Stimulated activated CD4-positive, alpha-beta T cell treated with anti-CD3 and anti-CD28 coated beads, Interleukin-1b, Interleukin-23, amount 100 ng/mL, for 24 hours (primary cell): ENCODE results near the gene ATOH1.

ENCODE experiments used
- DNase-seq, 4 experiments: peaks; one replicate each; pipeline ENCODE4 v3.0.0-alpha.2; 2020; ENCODE audit warnings: low read depth in 4 of 4, low spot score in 1 of 4

The ATOH1 gene, protein sequence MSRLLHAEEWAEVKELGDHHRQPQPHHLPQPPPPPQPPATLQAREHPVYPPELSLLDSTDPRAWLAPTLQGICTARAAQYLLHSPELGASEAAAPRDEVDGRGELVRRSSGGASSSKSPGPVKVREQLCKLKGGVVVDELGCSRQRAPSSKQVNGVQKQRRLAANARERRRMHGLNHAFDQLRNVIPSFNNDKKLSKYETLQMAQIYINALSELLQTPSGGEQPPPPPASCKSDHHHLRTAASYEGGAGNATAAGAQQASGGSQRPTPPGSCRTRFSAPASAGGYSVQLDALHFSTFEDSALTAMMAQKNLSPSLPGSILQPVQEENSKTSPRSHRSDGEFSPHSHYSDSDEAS

DNA sequence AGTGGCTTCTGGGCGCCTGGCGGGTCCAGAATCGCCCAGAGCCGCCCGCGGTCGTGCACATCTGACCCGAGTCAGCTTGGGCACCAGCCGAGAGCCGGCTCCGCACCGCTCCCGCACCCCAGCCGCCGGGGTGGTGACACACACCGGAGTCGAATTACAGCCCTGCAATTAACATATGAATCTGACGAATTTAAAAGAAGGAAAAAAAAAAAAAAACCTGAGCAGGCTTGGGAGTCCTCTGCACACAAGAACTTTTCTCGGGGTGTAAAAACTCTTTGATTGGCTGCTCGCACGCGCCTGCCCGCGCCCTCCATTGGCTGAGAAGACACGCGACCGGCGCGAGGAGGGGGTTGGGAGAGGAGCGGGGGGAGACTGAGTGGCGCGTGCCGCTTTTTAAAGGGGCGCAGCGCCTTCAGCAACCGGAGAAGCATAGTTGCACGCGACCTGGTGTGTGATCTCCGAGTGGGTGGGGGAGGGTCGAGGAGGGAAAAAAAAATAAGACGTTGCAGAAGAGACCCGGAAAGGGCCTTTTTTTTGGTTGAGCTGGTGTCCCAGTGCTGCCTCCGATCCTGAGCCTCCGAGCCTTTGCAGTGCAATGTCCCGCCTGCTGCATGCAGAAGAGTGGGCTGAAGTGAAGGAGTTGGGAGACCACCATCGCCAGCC lies at the start of gene ATOH1:
ATOH1 (plus strand) TSS at position 422 of the 663 bp plus-strand sequence; CDS start at position 596, 174 bp downstream.
- no peak for DNase-seq

DNA sequence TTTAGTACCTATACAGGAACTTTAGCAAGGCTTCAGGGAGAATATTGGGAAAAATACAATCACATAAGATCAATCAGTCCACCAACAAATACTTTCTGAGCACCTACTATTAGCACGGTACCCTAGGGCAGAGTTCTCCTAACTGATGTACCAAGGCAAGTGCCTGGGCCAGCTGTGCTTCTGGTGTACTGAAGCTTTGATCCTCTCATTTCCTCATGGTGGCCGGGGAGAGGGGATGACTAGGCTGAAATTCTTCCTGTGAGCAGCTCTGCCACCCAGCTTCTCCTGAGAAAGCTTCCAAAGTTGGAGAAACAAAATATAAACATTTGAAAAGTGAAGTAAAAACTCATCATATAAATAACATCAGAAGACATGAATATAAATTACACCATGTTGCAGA lies 49.3 kb upstream of the ATOH1 start:
- no peak for DNase-seq

DNA sequence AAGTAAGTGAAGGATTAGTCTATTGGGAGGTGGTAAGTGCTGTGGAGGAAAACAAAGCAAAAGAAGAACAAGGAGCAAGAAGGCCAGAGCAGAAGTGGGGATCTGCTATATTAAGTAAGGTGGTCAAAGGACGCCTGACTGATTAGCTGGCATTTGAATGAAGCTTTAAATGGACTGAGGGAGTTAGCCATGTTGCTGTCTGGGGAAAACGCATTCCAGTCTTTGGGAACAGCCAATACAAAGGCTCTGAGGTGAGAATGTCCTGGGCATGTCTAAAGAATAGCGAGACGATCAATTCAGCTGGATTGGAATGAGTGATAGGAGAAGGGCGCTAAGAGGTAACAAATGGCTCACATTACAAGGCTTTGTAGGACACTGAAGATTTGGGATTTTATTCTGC lies 48.5 kb upstream of the ATOH1 start:
- no peak for DNase-seq

DNA sequence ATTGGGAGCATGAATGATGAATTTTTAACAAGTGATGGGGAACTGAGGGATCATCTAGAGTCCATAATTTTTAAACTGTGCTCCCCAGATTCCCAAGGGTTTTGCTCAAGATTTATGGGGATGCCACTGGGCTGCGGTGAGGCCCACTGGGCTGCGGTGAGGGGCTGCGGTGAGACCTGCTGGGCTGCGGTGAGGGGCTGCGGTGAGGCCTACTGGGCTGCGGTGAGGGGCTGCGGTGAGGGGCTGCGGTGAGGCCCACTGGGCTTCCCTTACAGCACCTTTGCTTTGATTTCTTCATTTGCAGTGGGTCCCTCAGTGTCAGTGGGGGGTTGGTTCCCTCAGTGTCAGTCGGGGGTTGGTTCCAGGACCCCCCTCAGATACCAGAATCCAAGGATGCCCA lies 47.4 kb upstream of the ATOH1 start:
- no peak for DNase-seq

DNA sequence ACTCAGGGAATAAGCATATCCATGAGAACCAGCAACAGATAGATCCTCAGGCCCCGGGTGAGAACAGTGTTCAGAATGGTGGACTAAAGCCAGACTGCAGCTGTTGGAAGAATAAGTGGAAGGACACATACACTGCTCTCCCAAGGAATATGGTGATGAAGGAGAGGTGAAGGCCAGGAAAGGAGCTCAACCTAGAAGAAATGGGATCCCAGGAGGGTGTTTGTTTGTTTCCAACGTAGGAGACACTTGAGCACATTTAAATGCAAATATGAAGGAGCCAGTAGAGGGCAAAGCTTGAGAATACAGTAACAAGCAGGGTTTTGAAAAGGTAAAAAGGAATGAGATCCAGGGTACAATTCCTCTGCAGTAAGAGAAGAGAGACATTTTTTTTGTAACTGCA lies 42.4 kb upstream of the ATOH1 start:
- no peak for DNase-seq

DNA sequence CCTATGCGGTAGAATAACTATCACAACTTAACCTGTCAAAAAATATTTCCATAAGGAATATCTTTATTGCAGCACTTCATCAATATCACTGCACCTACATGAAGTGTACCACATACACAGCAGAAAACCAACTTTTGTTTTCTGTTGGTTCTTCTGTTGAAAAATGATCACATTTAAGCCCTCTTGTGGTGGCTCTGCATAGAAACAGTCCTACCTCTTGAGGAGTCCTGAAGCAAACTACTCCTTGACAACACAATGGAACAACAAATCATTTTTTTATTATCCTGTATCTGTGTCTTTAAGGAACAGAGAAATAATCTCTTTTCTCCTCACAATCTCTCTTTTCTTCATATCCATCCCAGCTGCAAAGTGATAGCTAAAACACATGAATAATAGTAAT lies 39.8 kb upstream of the ATOH1 start:
- no peak for DNase-seq

DNA sequence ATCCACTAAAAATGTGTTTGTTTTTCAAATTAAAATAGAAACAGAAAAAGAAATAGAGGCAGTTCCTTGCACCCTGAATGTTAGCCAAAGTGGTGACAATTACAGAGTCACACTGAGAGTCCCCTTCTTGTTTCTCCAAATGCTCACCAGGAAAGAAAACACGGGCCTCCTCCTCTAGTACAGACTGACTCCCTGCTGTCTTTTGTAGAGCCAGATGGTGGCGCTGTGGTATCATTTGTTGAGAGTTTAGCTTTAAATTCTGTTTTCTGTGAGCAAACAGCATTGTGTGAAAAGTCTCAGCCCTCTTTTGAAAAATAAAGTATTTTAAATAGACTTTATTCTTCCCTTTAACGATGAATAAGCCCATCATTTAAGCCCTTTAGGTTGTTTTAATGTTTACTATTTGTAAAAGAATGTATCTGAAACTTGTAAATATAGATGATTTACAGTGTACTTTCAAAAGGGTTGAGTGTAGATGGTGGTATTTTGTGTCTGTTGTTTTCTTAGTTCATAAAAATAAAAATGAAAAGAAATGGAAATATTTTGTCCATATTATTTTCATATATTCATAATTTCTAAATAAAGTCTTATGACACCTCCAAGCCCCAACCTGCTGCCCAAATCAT lies 36.9 kb upstream of the ATOH1 start:
- DNase-seq, result no peak

DNA sequence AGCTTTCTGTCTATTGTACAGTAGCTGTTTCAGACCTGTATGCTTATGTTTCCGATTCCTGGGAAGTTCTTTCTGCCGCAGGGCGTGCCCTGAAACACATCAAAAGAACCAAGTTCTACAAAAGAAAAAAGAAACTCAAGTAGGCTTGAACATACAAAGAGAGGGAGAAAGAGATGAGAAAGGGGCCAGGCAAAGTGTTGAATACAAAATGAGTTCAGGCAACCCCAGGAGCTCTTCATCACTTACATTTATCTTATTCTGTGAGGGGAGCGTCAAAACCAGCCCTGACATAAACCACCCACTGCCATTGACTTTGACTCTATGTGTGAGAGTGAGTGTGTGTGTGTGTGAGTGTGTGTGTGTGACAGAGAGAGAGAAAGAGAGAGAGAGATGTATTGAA lies 26.5 kb upstream of the ATOH1 start:
- DNase-seq, result no peak

DNA sequence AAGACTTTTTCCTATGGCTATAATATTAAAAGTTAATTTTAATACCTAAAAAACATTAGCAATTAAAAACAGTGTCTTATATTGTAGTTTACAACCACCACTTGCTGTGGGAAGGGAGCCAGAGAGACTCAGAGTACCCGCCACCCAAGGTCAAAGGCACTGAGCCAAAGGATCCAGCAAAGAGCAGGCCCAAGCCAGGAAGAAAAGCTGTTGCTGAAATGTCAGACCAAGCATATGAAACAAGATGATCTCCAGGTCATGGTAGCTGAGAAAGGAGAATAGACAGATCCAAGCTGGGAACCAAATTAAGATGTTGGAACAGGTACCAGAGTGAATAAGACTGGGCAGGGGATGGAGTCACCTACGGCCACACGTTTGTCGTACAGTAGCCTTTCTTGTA lies 18.8 kb upstream of the ATOH1 start:
- DNase-seq, result no peak

DNA sequence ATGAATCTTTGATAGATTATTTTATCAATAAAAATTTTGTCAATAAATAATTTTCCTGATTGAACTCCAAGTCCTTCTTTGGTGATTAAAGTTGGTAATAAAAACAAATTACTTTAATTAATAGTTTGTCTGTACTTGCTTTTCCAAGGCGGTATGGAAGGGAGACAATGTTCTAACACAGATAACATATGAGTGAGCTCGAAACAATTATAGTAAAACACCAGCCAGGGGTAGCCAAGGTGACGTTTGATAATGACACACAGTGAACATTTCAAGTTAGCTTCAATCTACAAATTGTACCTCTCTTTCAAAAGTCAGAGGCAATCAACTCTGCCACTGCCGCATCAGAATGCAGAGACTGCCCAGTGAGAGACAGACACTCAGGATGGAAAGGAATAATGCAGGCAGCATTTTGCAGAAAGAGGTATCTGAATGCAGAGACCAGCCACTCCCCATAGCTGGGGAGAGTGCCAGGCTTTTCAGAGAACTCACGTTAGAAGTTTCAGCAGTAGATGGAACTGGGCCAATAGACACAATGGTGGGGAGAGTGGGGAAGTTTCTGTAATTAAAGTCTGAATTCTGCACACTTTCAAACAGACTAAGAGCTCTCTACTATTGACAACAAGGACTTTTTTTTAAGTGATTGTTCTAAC lies 18.1 kb upstream of the ATOH1 start:
- DNase-seq, result no peak

DNA sequence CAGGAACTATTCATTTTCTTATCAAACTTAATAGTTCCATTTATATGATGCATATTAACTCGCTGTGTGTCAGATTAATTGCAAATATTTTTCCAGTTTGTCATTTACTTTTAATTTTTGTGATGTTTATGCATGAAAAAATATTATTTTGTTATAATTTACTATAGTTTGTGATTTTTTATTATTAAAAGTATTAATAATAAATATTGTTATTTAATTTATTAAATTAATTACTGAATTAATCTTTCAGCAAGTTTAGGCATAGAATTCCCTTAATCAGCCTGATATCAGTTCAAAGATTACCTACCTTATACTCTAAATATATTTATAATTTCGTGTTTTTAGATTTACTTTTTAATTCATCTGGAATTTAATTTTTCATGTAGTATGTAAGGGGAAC lies 15.5 kb upstream of the ATOH1 start:
- DNase-seq, result no peak

DNA sequence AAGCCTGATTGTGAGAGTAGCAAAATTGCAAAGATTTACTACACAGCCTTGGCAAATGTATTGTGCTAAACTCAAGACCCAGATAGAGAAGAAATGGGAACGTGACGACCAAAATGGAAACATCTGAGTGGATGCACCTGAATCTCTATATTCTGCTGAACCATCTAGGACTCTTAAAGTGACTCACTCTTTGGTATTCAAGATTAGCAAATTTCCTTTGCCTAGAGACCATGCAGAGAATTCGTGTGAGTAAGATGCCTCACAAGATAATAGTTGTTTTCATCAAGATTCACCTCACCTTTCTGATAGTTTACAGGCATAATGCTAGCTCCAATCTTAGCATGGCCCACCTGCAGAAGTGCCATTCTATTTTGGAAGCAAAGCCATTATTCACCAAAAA lies 14.4 kb upstream of the ATOH1 start:
- DNase-seq, result no peak

DNA sequence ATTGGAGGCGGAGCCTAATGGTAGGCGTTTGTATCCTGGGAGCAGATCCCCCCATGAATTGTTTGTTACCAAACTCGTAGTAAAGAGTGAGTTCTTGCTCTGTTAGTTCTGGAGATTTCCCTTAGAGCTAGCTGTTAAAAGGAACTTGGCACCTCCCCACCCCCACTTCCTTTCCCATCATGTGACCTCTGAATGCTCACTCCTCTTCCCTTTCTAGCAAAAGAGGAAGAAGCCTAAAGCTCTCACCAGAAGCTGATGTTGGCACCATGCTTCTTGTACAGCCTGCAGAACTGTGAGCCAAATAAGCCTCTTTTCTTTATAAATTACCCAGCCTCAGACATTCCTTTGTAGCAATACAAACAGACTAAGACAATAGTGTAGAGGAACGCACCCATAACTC lies 13.8 kb upstream of the ATOH1 start:
- no peak for DNase-seq

DNA sequence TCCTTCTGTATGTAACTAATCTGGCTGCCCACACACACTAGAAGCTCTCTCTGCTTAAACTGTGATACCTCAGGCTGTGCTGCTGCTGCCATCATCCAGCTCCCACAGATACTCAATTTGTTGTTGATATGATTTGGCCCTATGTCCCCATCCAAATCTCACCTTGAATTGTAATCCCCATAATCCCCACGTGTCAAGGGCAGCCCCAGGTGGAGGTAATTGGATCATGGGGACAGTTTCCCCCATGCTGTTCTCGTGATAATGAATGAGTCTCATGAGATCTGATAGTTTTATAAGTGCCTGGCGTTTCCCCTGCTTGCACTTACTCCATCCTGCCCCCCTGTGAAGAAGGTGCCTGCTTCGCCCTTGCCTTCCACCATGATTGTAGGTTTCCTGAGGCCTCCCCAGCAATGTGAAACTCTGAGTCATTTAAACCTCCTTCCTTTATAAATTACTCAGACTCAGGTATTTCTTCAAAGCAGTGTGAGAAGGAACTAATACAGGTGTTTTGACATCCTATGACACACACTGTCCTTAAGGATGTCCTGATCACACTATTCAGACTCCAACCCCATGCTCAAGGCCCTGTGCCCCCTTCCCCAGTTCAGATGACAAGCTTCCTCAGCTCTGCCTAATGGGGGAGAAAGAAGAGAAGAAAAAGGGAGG lies 2.9 kb upstream of the ATOH1 start:
- no peak for DNase-seq

DNA sequence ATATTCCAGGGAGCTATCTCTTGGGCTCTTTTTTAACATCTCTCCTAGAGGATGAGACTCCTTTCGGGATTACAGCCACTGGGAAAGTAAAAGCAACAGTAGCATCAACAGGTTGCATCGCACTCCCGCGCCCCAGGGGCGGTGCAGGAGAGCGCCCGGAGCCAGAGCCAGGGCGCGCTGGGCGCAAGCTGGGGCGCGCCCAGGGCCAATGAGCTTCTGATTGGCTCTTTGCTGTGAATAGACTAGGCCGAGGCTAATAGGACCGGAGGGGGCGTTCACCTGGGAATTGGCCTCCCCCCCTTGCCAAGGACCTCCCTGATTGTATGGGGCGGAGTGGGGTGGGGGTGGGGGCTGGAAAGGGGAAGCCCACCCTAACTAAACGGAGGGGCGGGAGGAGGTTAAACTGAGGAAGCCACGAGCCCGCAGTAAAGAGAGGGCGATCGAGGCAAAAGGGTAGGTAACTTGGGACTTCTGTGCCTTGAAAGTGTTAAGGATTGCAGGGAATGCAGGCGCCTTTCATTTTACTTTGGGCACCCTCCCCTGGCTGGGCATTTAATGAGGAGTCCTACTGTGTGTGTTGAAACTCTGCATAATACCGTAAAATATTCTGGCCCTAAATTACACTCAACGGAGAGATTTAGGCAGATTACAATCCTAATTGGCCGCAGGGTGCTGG lies 1.1 kb upstream of the ATOH1 start:
- DNase-seq, result no peak

DNA sequence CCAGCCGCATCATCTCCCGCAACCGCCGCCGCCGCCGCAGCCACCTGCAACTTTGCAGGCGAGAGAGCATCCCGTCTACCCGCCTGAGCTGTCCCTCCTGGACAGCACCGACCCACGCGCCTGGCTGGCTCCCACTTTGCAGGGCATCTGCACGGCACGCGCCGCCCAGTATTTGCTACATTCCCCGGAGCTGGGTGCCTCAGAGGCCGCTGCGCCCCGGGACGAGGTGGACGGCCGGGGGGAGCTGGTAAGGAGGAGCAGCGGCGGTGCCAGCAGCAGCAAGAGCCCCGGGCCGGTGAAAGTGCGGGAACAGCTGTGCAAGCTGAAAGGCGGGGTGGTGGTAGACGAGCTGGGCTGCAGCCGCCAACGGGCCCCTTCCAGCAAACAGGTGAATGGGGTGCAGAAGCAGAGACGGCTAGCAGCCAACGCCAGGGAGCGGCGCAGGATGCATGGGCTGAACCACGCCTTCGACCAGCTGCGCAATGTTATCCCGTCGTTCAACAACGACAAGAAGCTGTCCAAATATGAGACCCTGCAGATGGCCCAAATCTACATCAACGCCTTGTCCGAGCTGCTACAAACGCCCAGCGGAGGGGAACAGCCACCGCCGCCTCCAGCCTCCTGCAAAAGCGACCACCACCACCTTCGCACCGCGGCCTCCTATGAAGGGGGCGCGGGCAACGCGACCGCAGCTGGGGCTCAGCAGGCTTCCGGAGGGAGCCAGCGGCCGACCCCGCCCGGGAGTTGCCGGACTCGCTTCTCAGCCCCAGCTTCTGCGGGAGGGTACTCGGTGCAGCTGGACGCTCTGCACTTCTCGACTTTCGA lies 654 bp downstream of the ATOH1 start:
- DNase-seq, result no peak

DNA sequence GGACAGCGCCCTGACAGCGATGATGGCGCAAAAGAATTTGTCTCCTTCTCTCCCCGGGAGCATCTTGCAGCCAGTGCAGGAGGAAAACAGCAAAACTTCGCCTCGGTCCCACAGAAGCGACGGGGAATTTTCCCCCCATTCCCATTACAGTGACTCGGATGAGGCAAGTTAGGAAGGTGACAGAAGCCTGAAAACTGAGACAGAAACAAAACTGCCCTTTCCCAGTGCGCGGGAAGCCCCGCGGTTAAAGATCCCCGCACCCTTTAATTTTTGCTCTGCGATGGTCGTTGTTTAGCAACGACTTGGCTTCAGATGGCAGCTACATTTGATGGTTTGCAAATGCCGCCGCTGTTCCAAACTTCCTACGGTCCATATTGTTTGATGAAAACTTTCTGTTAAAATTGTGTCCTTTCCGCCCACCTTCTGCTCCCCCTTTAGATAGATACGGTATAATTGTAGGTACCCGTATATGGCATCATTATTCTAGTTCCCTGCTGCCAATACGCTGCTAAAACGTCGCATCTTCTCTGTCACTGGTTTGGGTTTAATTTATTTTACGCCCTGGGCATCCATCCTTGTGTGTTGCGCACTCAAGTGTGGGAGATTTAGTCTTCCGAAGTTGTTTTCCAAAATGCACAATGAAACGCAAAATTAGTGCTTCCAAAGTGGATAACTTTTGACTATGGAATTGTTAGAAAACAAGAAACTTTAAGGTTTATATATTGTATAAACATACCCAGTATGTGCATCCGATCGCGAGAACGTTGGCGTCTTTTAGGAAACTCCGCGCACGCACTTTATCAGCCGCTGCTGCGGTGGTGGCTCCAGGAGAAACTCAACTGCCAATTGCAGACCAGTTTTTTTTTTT lies 1.5 kb downstream of the ATOH1 start:
- DNase-seq, result no peak

DNA sequence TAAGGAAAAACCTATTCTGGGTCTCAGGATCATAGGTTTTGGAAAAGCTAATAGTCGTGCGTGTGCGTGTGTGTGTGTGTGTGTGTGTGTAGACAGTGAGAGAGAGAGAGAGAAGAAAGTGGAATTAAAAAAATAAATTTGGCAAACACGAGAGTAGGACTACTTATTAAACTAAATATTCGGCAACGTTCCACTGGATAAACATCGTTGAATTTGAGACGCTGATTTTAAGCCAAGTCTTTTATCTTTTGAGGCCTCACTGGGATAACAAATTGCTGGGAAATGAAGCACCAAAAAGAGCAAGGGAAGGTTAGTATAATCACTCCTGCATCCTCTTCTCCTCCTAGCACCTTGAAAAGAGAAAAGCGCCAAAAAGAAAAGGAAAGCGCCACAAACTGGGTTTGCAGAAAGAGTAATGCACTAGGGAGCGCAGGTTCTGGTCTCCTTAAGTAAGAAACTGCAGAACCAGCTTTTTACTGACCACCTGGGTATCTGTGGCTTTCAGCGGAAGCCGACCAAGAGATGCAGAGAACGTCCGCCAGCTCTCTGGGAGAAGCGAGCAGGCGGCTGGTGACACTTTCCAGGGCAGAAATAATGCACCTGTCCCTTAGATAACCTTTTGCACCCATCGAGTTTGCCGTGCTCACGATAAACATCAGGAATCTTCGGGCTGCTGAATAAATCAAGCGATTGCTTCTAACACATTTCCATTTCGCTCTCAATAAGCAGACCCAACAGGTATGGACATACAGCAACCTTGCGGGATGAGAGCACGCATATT lies 3.4 kb downstream of the ATOH1 start:
- no peak for DNase-seq
